GM13976 (cell line): ENCODE results near the gene ATXN10.
"Not testable (repeated sequence)": the region's sequence is repeated elsewhere in the genome, so short reads cannot be mapped to it uniquely, and the experiment has no call there.

Experiments used
- DNase-seq: peaks from one replicate; pipeline ENCODE4 v3.0.0; 2012; ENCODE audit warnings: low spot score
- CTCF ChIP-seq: IDR thresholded peaks from 2 replicates; pipeline ENCODE4 v1.5.1; 2012; ENCODE audit warnings: borderline replicate concordance, mild to moderate bottlenecking; ENCODE audit not compliant: insufficient read depth; ENCODE audit errors: extremely low read depth, missing control alignments, control extremely low read depth
- in situ Hi-C: fragments of 300-500 bp; cut with MboI; formaldehyde crosslinking; loops from one replicate; pipeline ENCODE4 v1.12.0; 2022; ENCODE audit warnings: low sequenced_read_pairs, mixed read lengths, inconsistent platforms; ENCODE audit not compliant: unreplicated experiment

ATXN10 gene

GRCh38 chr22:45680932-45681700 is 9.5 kb downstream of the ATXN10 start:
- in situ Hi-C loops = no loop called here
- DNase-seq = no peak
- no peak for TF ChIP-seq CTCF

GRCh38 chr22:45682064-45682463 is 10.4 kb downstream of the ATXN10 start:
- in situ Hi-C loops = no loop called here
- TF ChIP-seq CTCF = no peak
- no peak for DNase-seq

- in situ Hi-C loops = not testable (repeated sequence)
Measured at GRCh38 chr22:45682773-45683172, 11.1 kb downstream of the ATXN10 start.

GRCh38 chr22:45683248-45683647 is 11.6 kb downstream of the ATXN10 start:
- no peak for DNase-seq
- in situ Hi-C loops = no loop called here
- no peak for TF ChIP-seq CTCF

More at GRCh38 chr22:45682773-45683172, 11.1 kb downstream of the ATXN10 start:
- not testable (repeated sequence) for DNase-seq

- no peak for TF ChIP-seq CTCF
- DNase-seq = no peak
- in situ Hi-C loops = no loop called here
Measured at GRCh38 chr22:45683680-45684079, 12.0 kb downstream of the ATXN10 start.

GRCh38 chr22:45684169-45684568 is 12.5 kb downstream of the ATXN10 start:
- DNase-seq = no peak
- in situ Hi-C loops = no loop called here
- TF ChIP-seq CTCF = no peak

- no peak for TF ChIP-seq CTCF
- no peak for DNase-seq
- in situ Hi-C loops = no loop called here
Measured at GRCh38 chr22:45684752-45685574, 13.3 kb downstream of the ATXN10 start.
